Stimulated activated CD4-positive, alpha-beta T cell treated with anti-CD3 and anti-CD28 coated beads, Interleukin-4, amount 100 ng/mL, for 1 hour (primary cell): ENCODE results near the gene LRRC4B.
"Not testable (repeated sequence)": the region's sequence is repeated elsewhere in the genome, so short reads cannot be mapped to it uniquely, and the experiment has no call there.

Source experiments
- DNase-seq: peaks from one replicate; pipeline ENCODE4 v3.0.0-alpha.2; 2020

Gene LRRC4B

DNA sequence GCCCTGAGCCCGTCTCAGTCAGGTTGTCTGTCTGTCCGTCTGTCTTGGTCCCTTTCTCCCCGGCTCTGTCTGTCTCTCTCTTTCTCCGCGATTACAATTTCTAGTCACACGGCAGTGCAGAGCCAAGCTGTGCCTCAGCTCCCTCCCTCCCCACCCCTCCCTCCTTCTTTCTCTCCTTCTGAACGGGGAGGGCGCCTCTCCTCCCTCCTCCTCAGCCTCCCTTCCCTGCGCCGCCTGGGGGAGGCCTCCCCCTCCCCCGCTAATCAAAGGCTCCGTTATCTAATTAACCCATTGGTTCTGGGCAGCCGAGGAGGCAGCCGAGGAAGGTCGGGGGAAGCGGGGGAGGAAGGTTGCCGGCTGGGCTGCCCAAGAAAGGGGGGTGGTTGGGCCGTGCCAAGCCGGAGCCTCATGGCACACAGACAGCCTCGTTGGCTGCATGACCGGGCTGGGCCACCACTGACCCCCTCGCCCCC lies 16.5 kb downstream of the LRRC4B start:
- DNase-seq: no peak

DNA sequence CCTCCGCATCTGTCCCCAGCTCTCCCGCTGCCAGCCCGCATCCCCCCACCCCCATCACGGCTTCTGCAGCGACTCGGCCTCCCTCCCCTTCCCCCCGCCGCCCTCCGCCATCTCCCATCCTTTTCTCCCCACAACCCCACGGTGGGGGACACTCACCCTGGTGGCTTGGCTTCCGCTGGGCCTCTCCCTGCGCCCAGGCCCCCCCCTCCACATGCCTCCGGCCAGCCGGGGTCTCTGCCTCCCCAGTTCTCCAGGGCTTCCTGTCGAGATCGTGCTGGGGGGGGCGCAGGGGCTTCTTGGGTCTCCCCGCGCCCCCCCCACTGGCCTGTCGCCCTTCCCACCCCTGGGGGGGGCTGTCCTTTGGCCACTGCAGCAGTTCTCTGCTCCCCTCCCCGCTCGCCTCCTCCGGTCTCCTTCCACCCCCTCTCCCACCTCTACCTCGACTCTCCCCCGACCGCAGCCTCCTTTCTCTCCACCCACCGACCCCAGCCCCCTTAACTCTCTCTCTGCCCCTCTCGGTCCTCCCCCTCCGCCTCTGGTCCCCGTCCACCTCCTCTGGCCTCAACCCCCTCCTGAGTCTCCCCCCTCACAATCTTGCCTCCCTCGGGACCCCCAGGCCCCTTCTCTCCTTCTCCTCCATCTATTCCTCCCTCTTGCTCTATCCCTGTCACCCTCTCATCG lies 17.1 kb downstream of the LRRC4B start:
- no peak for DNase-seq

DNA sequence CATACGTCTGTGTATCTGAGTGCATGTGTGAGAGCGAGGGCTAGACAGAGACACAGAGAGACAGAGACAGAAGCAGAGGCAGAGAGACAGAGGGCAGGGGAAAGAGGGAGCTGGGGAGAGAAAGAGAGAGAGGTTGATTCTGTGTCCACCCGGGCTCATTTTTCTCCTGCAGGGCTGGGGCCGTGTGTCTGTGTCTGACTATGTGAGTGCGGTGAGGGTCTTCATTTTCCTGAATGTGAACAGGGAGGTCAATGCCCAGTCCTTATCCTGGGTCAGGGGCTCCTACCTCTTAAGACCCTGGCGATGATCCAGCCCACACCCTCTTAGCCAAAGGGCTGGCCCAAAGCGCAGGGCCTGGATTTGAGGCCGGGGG lies 17.7 kb downstream of the LRRC4B start:
- DNase-seq: no peak

DNA sequence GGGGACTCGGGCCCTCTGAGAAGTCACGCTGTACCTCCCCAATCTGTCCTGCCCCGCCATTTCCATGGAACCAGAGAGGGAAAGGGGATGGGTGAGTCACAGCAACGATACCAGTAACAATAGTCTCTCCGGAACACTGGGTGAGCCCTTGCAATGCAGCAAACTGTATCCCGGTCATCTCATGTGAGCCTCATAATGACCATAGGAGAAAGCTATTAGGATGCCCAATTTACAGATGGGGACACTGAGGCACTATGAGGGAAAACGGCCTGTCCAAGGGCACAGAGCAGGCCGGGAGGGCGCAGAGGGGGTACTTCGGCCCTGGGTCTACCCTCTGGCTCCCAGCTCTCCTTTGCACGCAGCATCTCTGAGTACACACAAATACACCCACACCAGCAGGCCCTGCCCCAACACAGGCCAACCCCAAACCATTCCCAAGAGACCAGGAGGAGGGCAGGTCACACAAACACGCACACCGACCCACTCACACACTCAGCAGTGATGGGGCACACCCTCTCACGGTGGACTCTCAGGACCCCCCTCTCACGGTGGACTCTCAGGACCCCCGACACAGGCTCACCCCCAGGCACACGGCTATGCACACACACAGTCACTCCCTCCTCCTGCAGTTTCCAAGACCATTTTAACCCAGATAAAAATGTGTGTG lies 18.2 kb downstream of the LRRC4B start:
- no peak for DNase-seq

DNA sequence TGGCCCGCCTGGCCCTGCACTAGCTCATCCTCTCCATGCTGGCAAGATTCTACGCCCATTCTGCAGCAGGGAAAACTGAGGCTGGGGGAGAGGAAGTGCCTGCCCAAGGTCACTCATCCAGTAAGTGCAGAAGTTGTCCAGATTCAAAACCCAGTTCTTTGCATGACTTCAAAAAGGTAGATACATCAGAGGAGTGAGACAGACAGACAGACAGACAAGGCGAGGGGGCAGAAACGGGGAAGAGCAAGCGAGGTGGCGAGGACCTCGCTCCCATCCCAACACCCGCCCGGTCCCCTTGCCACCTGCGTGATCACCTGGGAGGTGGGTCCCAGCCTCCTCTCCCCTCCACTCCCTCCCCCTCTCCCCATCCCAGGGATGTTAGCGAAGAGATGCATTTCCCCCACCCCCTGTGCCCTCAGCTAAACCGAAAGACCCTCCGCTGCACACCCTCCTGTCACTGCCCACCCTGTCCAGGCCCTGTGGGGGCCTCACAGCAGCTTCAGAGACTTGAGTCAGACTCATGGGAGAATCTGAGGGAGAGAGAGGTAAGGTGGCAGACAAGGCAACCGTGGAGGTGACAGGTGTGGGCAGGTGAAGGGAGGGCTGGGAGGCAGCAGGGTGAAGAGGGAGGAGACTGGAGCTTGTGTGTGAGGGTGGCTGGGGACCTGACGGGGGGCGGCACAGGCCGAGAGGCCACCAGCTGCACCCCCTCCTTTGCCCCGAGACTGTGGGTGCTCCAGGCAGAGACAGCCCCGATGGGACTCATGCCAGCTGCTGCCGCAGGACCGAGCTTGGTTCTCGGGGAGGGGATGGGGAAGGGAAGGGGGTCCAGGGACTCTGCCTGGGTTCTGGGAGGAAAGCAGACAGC lies 18.9 kb downstream of the LRRC4B start:
- DNase-seq: no peak

DNA sequence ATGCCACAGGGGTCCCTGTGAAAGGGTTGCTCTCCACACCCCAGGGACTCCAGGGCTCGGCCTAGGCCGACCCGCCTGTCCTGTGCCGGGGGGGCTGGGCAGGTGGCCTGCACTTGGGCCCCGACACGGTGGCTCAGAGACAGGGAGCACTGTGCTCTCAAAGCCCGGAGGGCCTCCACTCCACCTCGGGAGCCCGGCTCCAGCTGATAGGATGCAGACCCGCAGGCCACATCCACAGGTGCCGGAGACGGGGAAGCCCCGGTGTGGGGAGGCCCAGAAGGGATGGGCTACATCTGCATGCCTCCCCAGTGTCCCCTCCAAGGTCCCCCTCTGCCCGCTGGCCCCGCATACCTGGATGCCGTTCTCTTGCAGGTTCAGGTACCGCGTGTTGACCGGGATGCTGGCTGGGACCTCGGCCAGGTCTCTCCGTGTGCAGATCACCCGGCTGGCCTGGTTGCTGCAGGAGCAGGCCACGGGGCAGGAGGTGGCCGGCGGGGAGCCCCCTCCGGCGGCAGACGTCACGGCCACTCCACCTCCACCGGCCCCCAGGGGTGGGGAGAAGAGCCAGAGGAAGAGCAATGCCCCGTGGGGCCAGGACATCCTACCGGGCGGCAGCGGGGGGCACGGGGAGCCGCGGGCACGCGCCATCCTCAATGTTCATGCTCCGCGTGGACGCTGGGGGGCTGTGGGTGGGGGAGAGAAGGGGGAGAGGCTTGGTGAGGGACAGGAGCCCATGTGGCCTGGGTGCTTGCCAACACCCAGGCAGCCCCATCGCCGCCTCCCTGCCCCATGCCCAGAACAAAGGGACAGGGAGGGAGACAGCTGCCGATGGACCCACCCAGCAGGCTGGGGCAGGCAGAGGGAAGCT lies 19.8 kb downstream of the LRRC4B start:
- DNase-seq: no peak

DNA sequence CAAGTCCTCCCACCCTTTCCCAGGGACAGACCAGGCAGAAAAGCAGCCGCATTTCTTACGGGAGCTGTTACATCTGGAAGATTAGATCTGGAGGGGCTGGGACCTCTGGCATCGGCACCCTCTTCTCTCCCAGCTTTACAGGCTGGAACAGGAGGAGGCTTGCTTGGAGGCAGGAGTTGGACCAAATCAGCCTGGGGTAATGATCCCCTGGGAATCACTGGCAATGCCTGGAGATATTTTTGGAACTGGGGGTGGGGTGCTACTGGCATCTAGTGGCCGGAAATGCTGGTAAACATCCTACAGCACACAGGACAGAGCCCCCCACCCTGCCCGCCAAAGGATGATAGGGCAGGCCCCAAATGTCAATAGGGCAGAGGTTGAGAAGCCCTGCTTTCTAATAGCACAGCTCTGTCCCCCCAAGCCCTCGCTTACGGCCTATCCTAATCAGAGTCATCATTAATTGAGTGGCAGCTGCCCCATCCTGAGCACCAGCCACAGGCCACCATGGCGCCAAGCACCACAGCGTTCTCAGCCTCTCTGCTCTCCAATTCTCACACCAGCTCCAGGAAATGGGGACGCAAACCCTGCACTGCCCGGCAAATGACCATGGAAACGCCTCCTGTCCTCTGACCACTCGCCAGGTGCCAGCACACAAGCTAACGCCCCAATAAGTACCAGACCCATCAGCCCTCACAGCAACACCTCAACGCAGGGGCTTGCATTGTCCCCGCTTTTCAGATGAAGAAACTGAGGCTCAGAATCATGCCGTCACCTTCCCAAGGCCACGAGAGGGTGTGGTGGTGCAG lies 20.6 kb downstream of the LRRC4B start:
- DNase-seq: no peak

DNA sequence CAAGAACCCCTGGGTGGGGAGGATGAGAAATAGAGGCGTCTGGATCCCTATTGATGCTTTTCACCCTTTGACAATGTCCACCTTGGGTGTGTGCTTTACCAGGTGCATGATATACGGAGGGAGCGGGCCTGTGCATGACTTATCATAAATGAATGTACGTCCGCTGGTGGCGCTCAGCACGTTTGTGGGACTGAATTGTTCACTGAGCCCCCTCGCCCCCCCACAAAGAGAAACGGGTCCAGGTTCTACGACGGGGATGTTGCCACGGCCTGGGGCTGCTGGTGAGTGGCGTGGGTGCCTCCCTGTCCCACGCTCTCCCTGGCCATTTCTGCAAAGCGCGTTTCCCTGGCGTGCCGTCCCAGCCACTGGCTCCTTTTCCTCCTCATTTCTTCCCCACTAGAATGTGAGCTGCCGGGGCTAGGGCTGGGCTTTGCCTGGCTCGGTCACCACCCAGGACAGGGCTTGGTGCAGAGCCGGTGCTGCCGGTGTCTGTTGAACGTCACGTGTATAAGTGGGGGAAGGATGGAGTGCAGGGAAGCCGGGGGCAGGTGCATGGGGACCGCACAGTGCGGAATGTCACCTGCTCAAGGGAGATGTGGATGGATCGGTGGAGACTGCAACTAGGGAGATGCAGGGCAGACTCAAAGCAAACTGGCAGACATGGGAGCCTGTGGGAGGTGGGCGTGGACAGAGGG lies 21.6 kb downstream of the LRRC4B start:
- no peak for DNase-seq

DNA sequence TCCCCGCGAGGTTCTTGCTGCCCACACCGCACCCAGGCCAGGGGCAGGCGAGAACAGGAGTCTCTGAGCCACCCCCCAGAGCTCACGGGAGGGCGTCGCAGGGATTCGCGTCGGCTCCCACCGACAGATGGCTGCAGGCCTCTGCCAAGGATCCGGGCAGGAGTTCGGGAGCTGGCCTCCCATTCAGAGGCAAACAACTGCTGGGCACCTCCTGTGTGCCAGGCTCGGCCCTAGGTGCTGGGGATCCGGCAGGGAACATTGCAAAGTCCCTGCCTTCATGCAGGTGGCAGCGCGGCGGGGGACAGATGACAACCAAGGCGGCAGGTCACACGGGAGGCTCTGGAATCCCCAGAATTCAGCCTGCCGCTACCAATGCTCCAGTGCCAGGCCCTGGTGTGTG lies 25.3 kb downstream of the LRRC4B start:
- no peak for DNase-seq

DNA sequence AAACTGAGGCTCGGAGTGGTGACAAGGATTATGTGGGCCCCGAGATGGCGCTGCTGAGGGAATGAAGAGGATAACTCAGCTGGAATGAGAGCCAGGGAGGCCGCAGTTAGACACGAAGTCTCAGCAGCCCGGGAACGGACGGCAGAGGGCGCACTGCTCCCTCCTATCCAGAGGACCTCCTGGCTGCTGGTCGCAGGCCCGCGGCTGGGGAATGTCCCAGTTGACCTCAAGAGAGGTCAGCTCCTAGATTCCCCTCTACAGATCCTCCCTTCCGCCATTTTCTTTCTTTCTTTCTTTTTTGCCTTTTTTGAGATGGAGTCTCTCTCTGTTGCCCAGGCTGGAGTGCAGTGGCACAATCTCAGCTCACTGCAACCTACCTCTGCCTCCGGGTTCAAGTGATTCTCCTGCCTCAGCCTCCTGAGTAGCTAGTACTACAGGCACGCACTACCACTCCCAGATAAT lies 30.4 kb downstream of the LRRC4B start:
- DNase-seq: peak; percentile 70

DNA sequence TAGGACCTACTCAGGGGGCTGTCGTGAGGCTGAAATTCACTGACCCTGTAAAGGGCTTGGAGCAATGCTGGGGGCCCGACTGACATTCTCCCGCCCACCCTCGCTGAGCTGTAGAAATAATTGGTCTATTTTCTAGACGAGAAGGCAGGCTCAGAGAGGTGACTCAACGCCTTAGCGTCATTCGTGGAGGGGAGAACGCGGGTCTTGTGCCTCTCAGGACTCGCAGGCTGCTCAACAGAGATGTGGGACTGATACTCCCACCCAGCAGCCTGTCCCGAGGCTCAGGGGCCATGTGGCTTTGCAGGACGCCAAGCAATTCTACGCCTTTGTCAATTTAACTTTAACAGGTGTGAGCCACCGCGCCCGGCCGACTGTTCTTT lies 30.9 kb downstream of the LRRC4B start:
- no peak for DNase-seq

DNA sequence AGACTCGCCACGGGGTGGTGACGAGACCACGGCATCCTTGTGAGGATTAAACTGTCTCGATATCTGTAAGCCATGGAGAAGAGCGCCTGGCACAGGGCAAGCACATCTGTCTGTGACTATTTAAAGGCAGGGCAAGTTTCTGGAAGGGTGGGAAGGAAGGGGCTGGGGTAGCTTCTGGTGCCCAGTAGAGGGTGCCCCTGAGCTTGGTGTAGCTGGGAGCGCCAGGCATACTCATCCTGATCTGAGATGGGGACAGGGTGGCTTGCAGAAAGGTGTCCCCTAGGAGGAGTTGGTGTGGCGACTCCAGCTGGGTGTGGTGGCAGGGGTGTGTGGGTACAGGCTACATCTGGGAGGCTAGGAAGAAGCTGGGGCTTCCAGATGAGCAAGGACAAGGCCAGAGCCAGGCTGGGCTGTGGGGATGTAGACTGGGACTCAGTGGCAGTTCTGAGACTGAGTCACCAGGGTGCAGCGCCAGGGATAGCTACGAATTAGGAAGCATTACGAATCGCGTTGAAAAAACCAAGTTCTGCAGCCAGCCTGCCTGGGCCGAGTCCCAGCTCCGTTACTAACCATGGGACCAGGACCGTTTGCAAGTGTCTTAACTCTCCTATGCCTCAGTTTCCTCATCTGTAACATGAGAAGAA lies 31.5 kb downstream of the LRRC4B start:
- no peak for DNase-seq

DNA sequence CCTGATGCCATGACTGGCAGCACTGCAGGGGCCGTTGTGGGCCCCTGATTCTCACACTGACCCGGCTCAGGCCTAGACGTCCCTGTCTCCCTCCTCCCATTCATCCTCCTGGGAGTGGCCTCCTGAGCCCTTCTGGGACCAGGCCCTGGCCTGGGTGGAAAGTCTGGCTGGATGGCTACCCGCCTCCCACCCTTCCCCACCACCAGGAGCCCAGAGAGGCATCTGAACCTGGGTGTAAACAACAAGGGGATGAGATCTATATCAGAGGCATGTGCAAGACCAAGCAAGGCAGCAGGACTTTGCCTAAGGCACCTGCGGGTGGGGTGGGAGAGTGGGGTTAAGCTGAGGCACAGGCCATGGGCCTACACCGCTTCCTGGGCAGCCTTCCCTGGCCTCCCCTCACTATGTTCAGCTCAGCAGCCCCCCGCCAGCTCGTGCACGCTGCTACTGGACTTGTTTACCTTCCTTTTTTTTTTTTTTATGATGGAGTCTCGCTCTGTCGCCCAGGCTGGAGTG lies 32.5 kb downstream of the LRRC4B start:
- DNase-seq: no peak

DNA sequence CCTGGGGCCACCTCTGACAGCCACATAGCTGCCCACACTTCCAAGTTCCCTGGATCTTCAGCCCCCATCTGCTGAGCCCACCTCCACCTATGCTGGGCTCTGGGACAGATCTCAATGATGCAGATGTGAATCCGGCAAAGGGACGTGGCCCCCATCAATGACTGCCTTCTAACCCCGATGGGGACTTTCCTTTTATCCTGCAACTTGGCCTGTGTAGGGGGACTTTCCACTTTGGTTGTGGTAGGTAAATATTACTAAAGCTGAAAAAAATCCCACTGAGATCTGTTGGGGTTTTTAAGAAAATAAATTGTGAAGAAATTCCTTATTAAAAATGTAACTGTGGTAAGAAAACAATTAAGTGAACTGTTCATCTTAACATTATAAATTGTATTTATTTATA lies 33.8 kb downstream of the LRRC4B start:
- no peak for DNase-seq

DNA sequence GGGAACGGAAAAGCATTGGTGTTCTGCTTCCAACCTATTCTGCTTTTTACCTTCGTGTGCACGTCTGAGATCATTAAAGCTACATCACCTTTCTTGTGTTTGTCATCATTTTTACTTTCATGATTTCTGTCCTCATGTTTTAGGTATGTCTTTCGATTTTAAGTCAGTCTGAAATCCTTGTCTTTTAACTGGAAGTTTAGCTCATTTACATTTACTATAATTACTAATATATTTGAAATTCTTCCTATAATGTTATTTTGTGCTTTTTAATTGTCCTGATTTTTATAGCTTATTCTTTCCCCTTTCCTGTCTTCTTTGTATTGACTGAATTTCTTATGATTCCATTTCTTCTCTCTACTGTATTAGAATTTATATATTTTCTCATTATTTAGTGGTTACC lies 35.3 kb downstream of the LRRC4B start:
- no peak for DNase-seq

DNA sequence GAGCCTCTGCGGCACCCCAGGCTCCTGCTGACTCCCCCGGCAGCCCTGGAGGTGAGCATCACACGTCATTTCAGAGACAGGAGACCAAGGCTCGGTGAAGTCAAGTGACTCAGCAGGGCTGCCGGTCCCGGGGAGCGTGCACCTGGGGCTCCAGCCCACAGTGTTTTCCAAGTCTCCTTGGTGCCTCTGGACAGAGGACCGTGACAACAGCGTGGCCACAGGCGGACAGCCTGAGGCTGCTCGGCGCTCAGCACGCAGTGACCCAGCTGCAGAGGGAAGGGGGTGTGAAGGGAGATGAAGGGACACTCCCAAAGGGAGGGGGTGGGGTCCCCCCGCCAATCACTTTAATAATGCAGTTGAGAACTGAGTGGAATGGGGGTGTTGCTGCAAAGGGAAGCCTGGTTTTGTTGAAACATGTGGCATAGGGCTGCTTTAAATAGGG lies 37.0 kb downstream of the LRRC4B start:
- DNase-seq: no peak

DNA sequence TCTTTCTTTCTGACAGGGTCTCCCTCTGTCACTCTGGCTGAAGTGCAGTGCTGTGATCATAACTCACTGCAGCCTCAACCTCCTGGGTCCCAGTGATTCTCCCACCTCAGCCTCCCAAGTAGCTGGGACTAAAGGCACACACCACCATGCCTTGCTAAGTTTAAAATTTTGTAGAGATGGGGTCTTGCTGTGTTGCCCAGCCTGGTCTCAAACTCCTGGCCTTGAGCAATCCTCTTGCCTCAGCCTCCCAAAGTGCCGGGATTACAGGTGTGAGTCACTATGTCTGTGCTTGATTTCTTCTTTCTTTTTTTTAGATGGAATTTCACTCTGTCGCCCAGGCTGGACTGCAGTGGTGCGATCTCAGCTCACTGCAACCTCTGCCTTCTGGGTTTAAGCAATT lies 40.2 kb downstream of the LRRC4B start:
- not testable (repeated sequence) for DNase-seq

DNA sequence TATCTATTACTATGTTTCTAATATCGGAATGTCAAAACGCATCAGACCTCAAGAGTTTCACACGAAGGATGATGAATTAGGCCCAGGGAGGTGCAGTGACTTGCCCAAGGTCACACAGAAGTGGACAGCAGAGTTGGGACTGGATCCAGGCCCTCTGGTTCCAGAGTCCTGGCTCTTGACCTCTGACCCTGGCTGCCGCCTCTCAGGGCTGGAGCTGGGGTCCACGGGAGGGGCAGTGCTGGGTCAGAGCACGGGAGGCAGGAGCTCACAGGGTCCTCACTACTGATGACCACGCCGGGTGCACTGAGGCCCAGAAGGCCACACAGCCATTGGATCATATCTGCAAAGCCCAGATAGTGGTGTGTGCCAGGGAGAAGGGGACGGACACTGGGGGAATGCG lies 45.4 kb downstream of the LRRC4B start:
- no peak for DNase-seq

DNA sequence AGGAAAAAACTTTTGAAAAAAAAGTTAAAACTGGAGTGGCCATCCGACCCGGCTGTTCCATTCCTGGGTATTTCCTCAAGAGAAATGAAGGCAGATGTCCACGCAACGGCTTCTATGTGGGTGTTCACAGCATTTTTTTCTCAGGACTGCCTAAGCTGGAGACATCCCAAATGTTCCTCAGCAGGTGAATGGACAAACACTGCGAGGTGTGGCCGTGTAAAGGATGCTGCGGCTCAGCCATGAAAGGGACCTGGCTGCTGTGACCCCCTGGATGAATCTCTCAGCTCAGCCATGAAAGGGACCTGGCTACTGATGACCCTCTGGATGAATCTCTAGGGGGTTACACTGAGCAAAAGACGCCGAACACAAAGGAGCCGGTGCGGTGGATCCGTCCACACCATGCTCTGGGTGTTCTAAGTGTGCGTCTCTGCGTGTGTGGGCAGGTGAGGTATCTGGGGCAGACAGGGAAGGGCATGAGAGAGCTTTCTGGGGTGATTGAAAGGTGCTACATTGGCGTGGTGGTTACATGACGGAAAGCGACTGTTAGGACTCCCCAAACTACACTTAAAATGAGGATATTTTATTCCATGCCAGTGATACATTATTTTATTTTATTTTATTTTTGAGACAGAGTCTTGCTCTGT lies 47.3 kb downstream of the LRRC4B start:
- DNase-seq: no peak

DNA sequence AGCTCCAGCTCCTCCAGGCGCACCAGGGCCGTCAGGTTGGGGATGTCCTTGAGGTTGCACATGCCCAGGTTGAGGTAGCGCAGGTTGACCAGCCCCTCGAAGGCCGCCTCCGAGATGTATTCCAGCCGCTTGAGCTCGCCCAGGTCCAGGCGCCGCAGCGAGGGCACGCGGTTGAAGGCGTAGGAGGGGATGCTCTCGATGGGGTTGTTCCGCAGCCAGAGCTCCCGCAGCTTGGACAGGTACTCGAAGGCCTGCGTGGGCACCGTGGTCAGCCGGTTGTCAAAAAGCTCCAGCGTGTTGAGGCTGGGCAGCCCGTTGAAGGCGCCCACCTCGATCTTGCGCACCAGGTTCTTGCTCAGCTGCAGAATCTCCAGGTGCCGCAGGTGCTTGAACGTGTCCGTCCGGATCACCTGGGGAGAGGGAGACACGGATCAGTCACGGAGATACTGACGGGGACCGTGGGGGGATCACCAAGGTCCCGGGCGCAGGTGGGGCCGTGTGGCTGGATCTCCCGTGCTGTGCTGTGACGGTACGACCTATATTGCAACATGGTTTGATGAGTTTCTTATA lies 49.1 kb downstream of the LRRC4B start:
- no peak for DNase-seq
